ENCODE results near the gene PRELP.
"Not testable (repeated sequence)": the region's sequence is repeated elsewhere in the genome, so short reads cannot be mapped to it uniquely, and the experiment has no call there.

PRELP gene

DNA sequence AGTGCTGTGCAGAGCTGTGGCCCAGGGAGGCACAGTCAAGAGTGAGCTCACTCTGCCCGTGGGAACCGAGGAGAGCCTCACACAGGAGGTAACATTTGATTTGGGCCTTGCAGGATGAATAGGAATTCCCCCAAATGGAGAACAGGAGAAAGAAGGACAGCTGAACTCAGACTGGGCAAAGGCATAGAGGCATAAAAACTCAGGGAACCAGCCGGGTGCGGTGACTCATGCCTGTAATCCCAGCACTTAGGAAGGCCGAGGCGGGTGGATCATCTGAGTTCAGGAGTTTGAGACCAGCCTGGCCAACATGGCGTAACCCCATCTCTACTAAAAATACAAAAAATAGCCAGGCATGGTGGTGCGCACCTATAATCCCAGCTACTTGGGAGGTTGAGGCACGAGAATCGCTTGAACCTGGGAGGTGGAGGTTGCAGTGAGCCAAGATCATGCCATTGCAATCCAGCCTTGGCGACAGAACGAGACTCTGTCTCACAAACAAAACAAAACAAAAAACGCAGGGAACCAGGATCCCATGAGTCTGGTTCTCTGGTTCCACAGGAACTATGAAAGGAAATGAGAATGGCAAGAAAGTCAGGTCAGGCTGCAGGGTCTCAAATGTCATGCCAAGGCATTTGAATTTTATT lies 8.6 kb upstream of the PRELP start:
- not testable (repeated sequence) for H3K9ac ChIP-seq (ENCODE audit: low read depth, low read length); H3K27me3 ChIP-seq (ENCODE audit: control insufficient read depth, insufficient read depth, low read length); H3K4me2 ChIP-seq (ENCODE audit: low read length); H3K9me3 ChIP-seq (replicated peaks; ENCODE audit: low read length); H3K4me3 ChIP-seq (ENCODE audit: low read length); H3K36me3 ChIP-seq (ENCODE audit: insufficient read depth, low read length)
- peaks cover 15% of the 10 kb centered on the region for H3K4me1 ChIP-seq (ENCODE audit: control insufficient read depth, insufficient read depth, low read length)

DNA sequence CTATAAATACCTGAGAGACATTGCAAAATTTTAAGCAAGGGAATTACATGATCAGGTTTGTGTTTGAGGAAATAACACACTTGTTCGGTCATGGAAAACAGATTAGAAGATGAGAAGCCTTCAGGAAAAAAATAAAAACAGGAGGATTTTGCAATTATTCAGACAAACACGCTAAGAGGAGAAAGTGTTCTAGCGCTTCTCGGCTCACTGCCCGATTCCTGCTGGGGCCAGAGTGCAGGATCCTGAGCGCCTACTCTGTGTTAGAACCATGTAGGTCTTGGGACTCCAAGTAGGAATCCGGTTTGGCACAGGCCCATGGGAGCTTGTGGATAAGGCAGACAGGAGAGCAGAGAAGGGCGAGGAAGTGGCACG lies 8.1 kb upstream of the PRELP start:
- H3K9me3 ChIP-seq (replicated peaks; ENCODE audit: low read length), result no peaks in the 10 kb centered on the region
- no peak overlapping the region for H3K4me2 ChIP-seq (ENCODE audit: low read length)
- no peaks in the 10 kb centered on the region for H3K36me3 ChIP-seq (ENCODE audit: insufficient read depth, low read length)
- H3K27me3 ChIP-seq (ENCODE audit: control insufficient read depth, insufficient read depth, low read length), result peaks cover 13% of the 10 kb centered on the region
- H3K9ac ChIP-seq (ENCODE audit: low read depth, low read length), result no peak overlapping the region
- peaks cover 15% of the 10 kb centered on the region for H3K4me1 ChIP-seq (ENCODE audit: control insufficient read depth, insufficient read depth, low read length)
- H3K4me3 ChIP-seq (ENCODE audit: low read length), result no peak overlapping the region

- H3K9me3 ChIP-seq (replicated peaks; ENCODE audit: low read length), result no peaks in the 10 kb centered on the region
- peaks cover 16% of the 10 kb centered on the region for H3K27me3 ChIP-seq (ENCODE audit: control insufficient read depth, insufficient read depth, low read length)
- peaks cover 11% of the 10 kb centered on the region for H3K4me1 ChIP-seq (ENCODE audit: control insufficient read depth, insufficient read depth, low read length)
These were observed 7.3 kb upstream of the PRELP start for GRCh38 chr1:203468326-203468725.

GRCh38 chr1:203470240-203470639 lies 5.4 kb upstream of the PRELP start:
- Histone ChIP-seq H3K27me3 (ENCODE audit: control insufficient read depth, insufficient read depth, low read length) (peaks cover 21% of the 10 kb centered on the region), H3K9me3 (replicated peaks; ENCODE audit: low read length) (no peaks in the 10 kb centered on the region), H3K4me3 (ENCODE audit: low read length) (no peak overlapping the region), H3K36me3 (ENCODE audit: insufficient read depth, low read length) (no peaks in the 10 kb centered on the region), H3K4me1 (ENCODE audit: control insufficient read depth, insufficient read depth, low read length) (peaks cover 8% of the 10 kb centered on the region), H3K9ac (ENCODE audit: low read depth, low read length) (no peak overlapping the region), H3K4me2 (ENCODE audit: low read length) (no peak overlapping the region)

More at GRCh38 chr1:203468326-203468725, 7.3 kb upstream of the PRELP start:
- no peak overlapping the region for H3K4me2 ChIP-seq (ENCODE audit: low read length)
- H3K4me3 ChIP-seq (ENCODE audit: low read length), result no peak overlapping the region
- H3K9ac ChIP-seq (ENCODE audit: low read depth, low read length), result no peak overlapping the region
- H3K36me3 ChIP-seq (ENCODE audit: insufficient read depth, low read length), result no peaks in the 10 kb centered on the region

DNA sequence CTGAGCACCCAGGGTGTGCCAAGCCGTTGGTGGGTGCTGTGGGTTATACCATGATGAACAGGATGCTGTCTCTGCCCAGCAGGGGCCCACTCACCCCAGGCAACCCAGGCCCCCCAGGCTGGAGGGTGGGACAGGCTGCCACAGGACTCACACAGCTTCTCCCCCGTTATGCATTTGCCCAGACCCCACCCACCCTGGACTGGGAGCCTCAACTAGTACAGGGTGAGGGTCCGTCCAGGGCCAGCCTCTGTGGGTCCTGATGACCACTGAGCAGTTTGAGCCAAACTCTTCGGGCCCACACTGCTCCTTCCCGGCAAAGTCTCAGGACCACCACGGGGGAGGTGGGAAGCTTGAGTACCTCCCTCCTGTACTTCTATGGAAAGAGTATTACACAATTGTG lies 3.8 kb upstream of the PRELP start:
- H3K4me1 ChIP-seq (ENCODE audit: control insufficient read depth, insufficient read depth, low read length), result peaks cover 5% of the 10 kb centered on the region
- H3K9ac ChIP-seq (ENCODE audit: low read depth, low read length), result no peak overlapping the region
- H3K9me3 ChIP-seq (replicated peaks; ENCODE audit: low read length), result no peaks in the 10 kb centered on the region
- no peaks in the 10 kb centered on the region for H3K36me3 ChIP-seq (ENCODE audit: insufficient read depth, low read length)
- H3K4me2 ChIP-seq (ENCODE audit: low read length), result no peak overlapping the region
- peaks cover 34% of the 10 kb centered on the region for H3K27me3 ChIP-seq (ENCODE audit: control insufficient read depth, insufficient read depth, low read length)
- H3K4me3 ChIP-seq (ENCODE audit: low read length), result no peak overlapping the region

GRCh38 chr1:203473281-203473680 lies 2.3 kb upstream of the PRELP start:
- no peaks in the 10 kb centered on the region for H3K36me3 ChIP-seq (ENCODE audit: insufficient read depth, low read length)
- no peak overlapping the region for H3K4me2 ChIP-seq (ENCODE audit: low read length)
- no peaks in the 10 kb centered on the region for H3K9me3 ChIP-seq (replicated peaks; ENCODE audit: low read length)
- peaks cover 5% of the 10 kb centered on the region for H3K4me1 ChIP-seq (ENCODE audit: control insufficient read depth, insufficient read depth, low read length)
- peaks cover 40% of the 10 kb centered on the region for H3K27me3 ChIP-seq (ENCODE audit: control insufficient read depth, insufficient read depth, low read length)
- no peak overlapping the region for H3K9ac ChIP-seq (ENCODE audit: low read depth, low read length)
- H3K4me3 ChIP-seq (ENCODE audit: low read length), result no peak overlapping the region

DNA sequence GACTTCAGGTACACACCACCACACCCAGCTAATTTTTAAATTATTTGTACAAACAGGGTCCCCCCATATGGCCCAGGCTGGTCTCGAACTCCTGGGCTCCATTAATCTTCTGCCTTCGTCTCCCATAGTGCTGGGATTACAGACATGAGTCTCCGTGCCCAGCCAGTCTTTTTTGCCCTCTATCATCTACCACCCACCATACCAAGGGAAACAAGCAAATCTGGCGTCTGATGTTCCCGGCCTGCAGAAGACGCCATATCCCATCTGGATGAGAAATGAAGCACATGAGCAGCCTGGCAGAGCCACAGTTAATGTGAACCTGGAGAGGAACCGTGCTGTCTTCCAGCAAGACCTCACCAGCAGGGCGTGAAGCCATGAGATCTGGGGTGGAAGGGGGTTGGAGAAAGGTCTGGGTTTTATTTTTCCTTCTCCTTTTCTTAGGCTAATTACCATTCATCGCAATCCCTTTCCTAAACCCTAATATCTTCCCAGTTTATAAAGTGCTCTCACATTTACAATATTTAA lies 1.8 kb upstream of the PRELP start:
- peaks cover 5% of the 10 kb centered on the region for H3K4me1 ChIP-seq (ENCODE audit: control insufficient read depth, insufficient read depth, low read length)

DNA sequence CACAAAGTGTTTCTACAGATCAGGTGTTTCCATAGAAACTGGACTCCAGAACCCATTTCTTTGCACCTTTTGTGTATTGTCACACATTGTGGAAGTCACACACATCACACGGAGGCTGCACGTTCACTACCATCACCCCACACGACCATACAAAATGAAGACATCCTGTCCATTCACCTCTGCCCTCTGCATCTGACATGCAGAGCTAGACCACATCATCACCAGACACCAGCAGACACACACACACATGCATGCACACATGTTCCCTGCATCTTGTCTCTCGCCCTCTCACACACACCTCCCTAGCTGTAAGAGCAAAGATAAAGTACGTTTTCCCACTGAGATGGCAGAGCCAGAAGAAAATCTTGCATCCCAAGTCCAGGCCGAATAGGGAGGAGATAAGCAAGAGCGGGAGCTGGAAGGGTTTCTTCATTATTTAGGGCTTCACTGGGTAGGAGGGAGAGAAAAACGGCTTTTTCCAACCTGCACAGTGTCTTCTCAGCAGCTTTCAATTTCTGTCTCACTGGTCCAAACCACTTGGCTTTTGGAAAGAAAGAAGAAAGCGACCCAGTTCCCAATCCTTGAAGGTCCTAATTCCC lies 709 bp downstream of the PRELP start:
- no peaks in the 10 kb centered on the region for H3K9me3 ChIP-seq (replicated peaks; ENCODE audit: low read length)
- no peaks in the 10 kb centered on the region for H3K36me3 ChIP-seq (ENCODE audit: insufficient read depth, low read length)
- no peak overlapping the region for H3K4me2 ChIP-seq (ENCODE audit: low read length)
- H3K27me3 ChIP-seq (ENCODE audit: control insufficient read depth, insufficient read depth, low read length), result peaks cover 34% of the 10 kb centered on the region
- no peak overlapping the region for H3K4me3 ChIP-seq (ENCODE audit: low read length)
- H3K4me1 ChIP-seq (ENCODE audit: control insufficient read depth, insufficient read depth, low read length), result peaks cover 22% of the 10 kb centered on the region
- no peak overlapping the region for H3K9ac ChIP-seq (ENCODE audit: low read depth, low read length)

More for the DNA sequence above, 1.8 kb upstream of the PRELP start:
- Histone ChIP-seq H3K4me2 (ENCODE audit: low read length) (no peak overlapping the region), H3K36me3 (ENCODE audit: insufficient read depth, low read length) (no peaks in the 10 kb centered on the region), H3K9me3 (replicated peaks; ENCODE audit: low read length) (no peaks in the 10 kb centered on the region), H3K9ac (ENCODE audit: low read depth, low read length) (no peak overlapping the region), H3K4me3 (ENCODE audit: low read length) (no peak overlapping the region), H3K27me3 (ENCODE audit: control insufficient read depth, insufficient read depth, low read length) (peaks cover 40% of the 10 kb centered on the region)

DNA sequence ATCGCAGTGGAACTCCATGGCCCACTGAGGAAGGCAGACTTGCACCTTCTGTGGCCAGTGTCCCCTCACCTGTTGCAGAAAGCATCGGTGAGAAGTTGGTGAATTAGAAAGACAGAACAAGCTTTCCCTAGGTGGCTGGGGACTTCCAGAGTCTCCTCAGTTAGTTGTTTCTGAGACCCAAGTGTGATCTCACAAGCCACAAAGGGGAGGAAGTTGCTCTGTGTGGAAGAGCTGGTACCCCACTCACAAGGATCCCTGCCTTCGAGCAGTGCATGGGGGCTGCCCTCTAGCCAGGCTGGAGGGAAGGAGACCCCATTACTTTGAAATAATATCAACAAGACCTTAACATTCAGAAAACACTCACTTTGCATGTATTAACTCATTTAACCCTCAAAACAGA lies 2.1 kb downstream of the PRELP start:
- H3K4me1 ChIP-seq (ENCODE audit: control insufficient read depth, insufficient read depth, low read length), result peaks cover 26% of the 10 kb centered on the region

DNA sequence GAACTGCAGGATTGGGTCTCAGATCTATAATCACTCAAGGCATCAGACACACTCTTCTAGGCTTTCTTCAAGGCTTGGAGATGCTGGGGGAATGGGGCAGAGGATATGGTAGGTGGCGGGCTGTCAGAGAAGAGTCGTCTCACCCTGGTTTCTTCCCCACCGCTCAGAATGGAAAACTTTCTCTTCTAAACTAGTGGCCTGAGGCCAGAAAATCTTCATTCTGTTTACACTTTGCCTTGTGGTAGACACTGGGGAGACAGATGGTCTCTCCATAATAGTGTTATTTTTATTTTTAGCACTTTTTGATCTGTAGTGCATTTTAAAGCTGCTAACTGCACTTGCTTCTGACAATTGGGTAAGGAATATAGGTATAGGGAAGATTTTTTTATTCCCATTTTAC lies 2.6 kb downstream of the PRELP start:
- Histone ChIP-seq H3K4me2 (ENCODE audit: low read length) (no peak overlapping the region), H3K4me1 (ENCODE audit: control insufficient read depth, insufficient read depth, low read length) (peaks cover 26% of the 10 kb centered on the region), H3K4me3 (ENCODE audit: low read length) (no peak overlapping the region), H3K9me3 (replicated peaks; ENCODE audit: low read length) (no peaks in the 10 kb centered on the region), H3K27me3 (ENCODE audit: control insufficient read depth, insufficient read depth, low read length) (peaks cover 27% of the 10 kb centered on the region), H3K9ac (ENCODE audit: low read depth, low read length) (no peak overlapping the region), H3K36me3 (ENCODE audit: insufficient read depth, low read length) (no peaks in the 10 kb centered on the region)

More for the DNA sequence above, 2.1 kb downstream of the PRELP start:
- no peak overlapping the region for H3K4me2 ChIP-seq (ENCODE audit: low read length)
- H3K36me3 ChIP-seq (ENCODE audit: insufficient read depth, low read length), result no peaks in the 10 kb centered on the region
- no peak overlapping the region for H3K4me3 ChIP-seq (ENCODE audit: low read length)
- H3K9ac ChIP-seq (ENCODE audit: low read depth, low read length), result no peak overlapping the region
- H3K27me3 ChIP-seq (ENCODE audit: control insufficient read depth, insufficient read depth, low read length), result peaks cover 28% of the 10 kb centered on the region
- H3K9me3 ChIP-seq (replicated peaks; ENCODE audit: low read length), result no peaks in the 10 kb centered on the region

DNA sequence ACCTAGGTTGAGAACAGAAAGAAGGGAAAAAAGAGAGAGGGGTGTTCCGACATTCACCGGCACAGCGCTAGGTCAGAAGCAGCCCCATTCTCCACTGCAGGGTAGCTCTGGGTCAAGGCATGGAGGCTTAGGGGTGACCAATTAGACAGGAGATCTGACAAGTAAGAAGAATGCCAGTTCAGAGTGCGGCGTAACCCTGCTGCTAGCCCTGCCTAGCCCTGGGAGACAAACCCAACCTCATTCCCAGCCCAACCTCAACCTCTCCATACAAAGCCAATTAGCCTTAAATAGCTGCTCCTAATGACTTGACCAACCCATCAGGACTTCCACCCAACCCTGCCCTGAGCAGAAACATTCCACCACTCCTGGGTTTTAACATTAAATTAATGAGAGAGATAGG lies 3.4 kb downstream of the PRELP start:
- Histone ChIP-seq H3K4me3 (ENCODE audit: low read length) (no peak overlapping the region), H3K4me2 (ENCODE audit: low read length) (no peak overlapping the region), H3K9ac (ENCODE audit: low read depth, low read length) (no peak overlapping the region), H3K27me3 (ENCODE audit: control insufficient read depth, insufficient read depth, low read length) (peaks cover 27% of the 10 kb centered on the region), H3K9me3 (replicated peaks; ENCODE audit: low read length) (no peaks in the 10 kb centered on the region), H3K36me3 (ENCODE audit: insufficient read depth, low read length) (no peaks in the 10 kb centered on the region), H3K4me1 (ENCODE audit: control insufficient read depth, insufficient read depth, low read length) (peaks cover 26% of the 10 kb centered on the region)

- peaks cover 26% of the 10 kb centered on the region for H3K4me1 ChIP-seq (ENCODE audit: control insufficient read depth, insufficient read depth, low read length)
- peaks cover 24% of the 10 kb centered on the region for H3K27me3 ChIP-seq (ENCODE audit: control insufficient read depth, insufficient read depth, low read length)
- no peaks in the 10 kb centered on the region for H3K36me3 ChIP-seq (ENCODE audit: insufficient read depth, low read length)
- H3K9ac ChIP-seq (ENCODE audit: low read depth, low read length), result no peak overlapping the region
- H3K4me3 ChIP-seq (ENCODE audit: low read length), result no peak overlapping the region
- peak overlapping the region; percentile 68 for H3K4me2 ChIP-seq (ENCODE audit: low read length)
- H3K9me3 ChIP-seq (replicated peaks; ENCODE audit: low read length), result no peaks in the 10 kb centered on the region
These were observed 4.0 kb downstream of the PRELP start for GRCh38 chr1:203479646-203480045.

Data from skeletal muscle satellite cell (primary cell).